Heart left ventricle (tissue), 16 donors: ENCODE measurements around the gene PSTPIP1. TPM values are rescaled to one million over a fixed set of nuclear protein-coding genes. Genes with fewer than 3 reads are reported as not detected.

Experiments used
- ATAC-seq, 4 donors: fragments of 200-7000 bp; cut with Tn5 transposase; one replicate each; pipeline ENCODE4 v1.9.1; 2020 to 2022; ENCODE audit warnings: moderate library complexity in 4 of 4, mild to moderate bottlenecking in 3 of 4, moderate number of reproducible peaks in 1 of 4
- DNase-seq, 5 donors: peaks; one replicate each; pipeline ENCODE4 v3.0.0-alpha.2; 2020
- H3K27ac ChIP-seq, 12 donors: fragments of 200-600 bp; sonication (generic) in 4 of 12; one replicate each; pipeline versions ENCODE4 v1.5.0 to v1.8.0; 2016 to 2022; ENCODE audit warnings: mild to moderate bottlenecking in 2 of 12
- H3K27me3 ChIP-seq, 9 donors: fragments of 200-600 bp; sonication (generic) in 2 of 9; one replicate each; pipeline versions ENCODE4 v1.5.1 to v1.8.0; 2016 to 2022; ENCODE audit warnings: mild to moderate bottlenecking in 3 of 9
- H3K36me3 ChIP-seq, 9 donors: fragments of 200-600 bp; sonication (generic) in 2 of 9; one replicate each; pipeline versions ENCODE4 v1.5.0 to v1.8.0; 2018 to 2022; ENCODE audit warnings: mild to moderate bottlenecking in 2 of 9
- H3K4me1 ChIP-seq, 12 donors: fragments of 200-600 bp; sonication (generic) in 4 of 12; one replicate each; pipeline versions ENCODE4 v1.5.0 to v1.8.0; 2016 to 2022; ENCODE audit warnings: mild to moderate bottlenecking in 3 of 12
- H3K4me3 ChIP-seq, 12 donors: fragments of 200-600 bp; sonication (generic) in 4 of 12; one replicate each; pipeline versions ENCODE4 v1.5.0 to v1.8.0; 2017 to 2022; ENCODE audit warnings: mild to moderate bottlenecking in 9 of 12, moderate library complexity in 4 of 12
- H3K9me3 ChIP-seq, 12 donors: fragments of 200-600 bp; sonication (generic) in 4 of 12; one replicate each; pipeline versions ENCODE4 v1.5.0 to v1.8.0; 2016 to 2022; ENCODE audit warnings: mild to moderate bottlenecking in 1 of 12
- CTCF ChIP-seq, 12 donors: fragments of 200-600 bp; sonication (generic) in 4 of 12; IDR thresholded peaks; one replicate each; pipeline versions ENCODE4 v1.5.0 to v1.8.0; 2018 to 2022; ENCODE audit warnings: antibody characterized with exemption in 12 of 12, mild to moderate bottlenecking in 5 of 12
- POLR2A ChIP-seq, 2 donors: fragments of 450-650 bp; IDR thresholded peaks; one replicate each; pipeline ENCODE4 v1.6.1; 2017; ENCODE audit warnings: antibody characterized with exemption in 2 of 2, mild to moderate bottlenecking in 2 of 2, moderate library complexity in 2 of 2
- WGBS, 4 donors: extraction: QIAGEN DNeasy Blood & Tissue Kit in 2 of 4; methylation state at CpG; one replicate each; pipeline versions ENCODE4 v1.1.5 to v1.1.7; 2013 to 2018; 5-methylcytosine and 5-hydroxymethylcytosine counted together
- intact Hi-C, 10 donors: fragments of 100-400 bp; cut with DNase I; formaldehyde crosslinking; loops; one replicate each; pipeline versions ENCODE4 v1.11.1 to v1.14.2; 2022
- polyA plus RNA-seq, 2 donors: library from polyadenylated mRNA; stranded (reverse); fragments of 200-250 nt; gene quantifications; one replicate each; pipeline ENCODE4 v1.2.3, GENCODE V29; 2013
- total RNA-seq, 9 donors: library from RNA; depleted of rRNA in 2 of 9; stranded (reverse); fragments of >200 nt in 2 of 9; fragmentation: NEBNext Ultra II Directional in 3 of 9; extraction: Animal tissue kit (Norgen Biotek cat#: 25700) in 3 of 9; gene quantifications; one replicate each; pipeline versions ENCODE4 v1.1.0 to v1.2.4, GENCODE V29; 2016 to 2023
- donor health status: ischemic (EF 13 %, LVEDD 7.1; RV severe dilation, severe dysfunction).
- donor health status: healthy with polysubstance abuse.
- donor health status: DM: no; HTN: yes; CAD: no.
- donor health status: DM: no; HTN: no; CAD: no.
- donor health status: ischemic (EF 25% LVEDD 6.9; RV normal size, moderate dysfunction).
- donor health status: ischemic (EF 25% LVEDD 5.7; RV mildly dilated, moderate dysfunction).
- donor health status: healthy.
- donor health status: DM: yes; HTN: yes; CAD: no.
- donor health status: ischemic (EF 35%, LVEDD 5.7; RV mildly dilated, moderate dysfunction).
- donor health status: nonischemic (EF 11% LVEDD 7.7; RV severe dilation, severe dysfunction).
- donor health status: DM: yes; HTN: yes; CAD: no.
- donor health status: PGD.
- donor health status: ischemic (EF 29% LVEDD 5.4; RV normal size, mild dysfunction).
- donor health status: nonischemic (EF 23%, LVEDD 6.1; RV moderate dilation, normal function).

Gene PSTPIP1
- total and polyA plus RNA-seq, 11 donors = 1.3 to 17.2 (median 2.9) TPM

- peaks cover 0 to 78% (median 0%) of the 10 kb centered on the region in 12 donors for H3K4me1 ChIP-seq
- H3K27me3 ChIP-seq = no peaks in the 10 kb centered on the region
- DNase-seq (peak in 1 of 5 donors; percentile 3), ATAC-seq (no peak)
- 78 to 83% (median 82%) methylated on average over 7 of the region's 7 CpGs for WGBS, 4 donors
- TF ChIP-seq CTCF (IDR thresholded peaks at IDR 0.05) (no peak), POLR2A (IDR thresholded peaks at IDR 0.05) (no peak)
- H3K4me3 ChIP-seq = peak overlapping the region in 1 of 12 donors; percentile 13
- no peaks in the 10 kb centered on the region for H3K9me3 ChIP-seq
- H3K36me3 ChIP-seq = no peaks in the 10 kb centered on the region
- H3K27ac ChIP-seq = peak overlapping the region in 2 of 12 donors; percentile 24 to 89
- intact Hi-C loops = no loop called here
Observed at GRCh38 chr15:77002436-77002835, 7.5 kb downstream of the PSTPIP1 start.

GRCh38 chr15:77002954-77003912, 8.3 kb downstream of the PSTPIP1 start:
- peaks cover 0 to 70% (median 0%) of the 10 kb centered on the region in 12 donors for H3K4me1 ChIP-seq
- 80 to 85% (median 82%) methylated on average over 16 of the region's 16 CpGs for WGBS, 4 donors
- intact Hi-C loops = no loop called here
- DNase-seq = peak in 4 of 5 donors; percentile 55 to 72 (median 61)
- no peaks in the 10 kb centered on the region for H3K27me3 ChIP-seq
- peak overlapping the region in 1 of 12 donors; percentile 15 for H3K4me3 ChIP-seq
- no peaks in the 10 kb centered on the region for H3K36me3 ChIP-seq
- no peaks in the 10 kb centered on the region for H3K9me3 ChIP-seq
- ATAC-seq = peak; percentile 49 to 83 (median 76)
- peak overlapping the region in 4 of 12 donors; percentile 13 to 89 (median 46) for H3K27ac ChIP-seq
- TF ChIP-seq CTCF (IDR thresholded peaks at IDR 0.05) (no peak), POLR2A (IDR thresholded peaks at IDR 0.05) (no peak)

GRCh38 chr15:77004189-77004588, 9.3 kb downstream of the PSTPIP1 start:
- TF ChIP-seq CTCF (IDR thresholded peaks at IDR 0.05) = no peak
- TF ChIP-seq POLR2A (IDR thresholded peaks at IDR 0.05) = no peak
- DNase-seq (peak; percentile 68 to 81 (median 78)), ATAC-seq (peak; percentile 69 to 85 (median 75))
- H3K9me3 ChIP-seq = no peaks in the 10 kb centered on the region
- WGBS, 4 donors = 72 to 80% (median 76%) methylated on average over 4 of the region's 4 CpGs
- peaks cover 0 to 62% (median 0%) of the 10 kb centered on the region in 12 donors for H3K4me1 ChIP-seq
- intact Hi-C loops = no loop called here
- no peaks in the 10 kb centered on the region for H3K36me3 ChIP-seq
- no peaks in the 10 kb centered on the region for H3K27me3 ChIP-seq
- H3K4me3 ChIP-seq = no peak overlapping the region
- H3K27ac ChIP-seq = peak overlapping the region in 3 of 12 donors; percentile 13 to 89 (median 64)

GRCh38 chr15:77009176-77009575, 14.2 kb downstream of the PSTPIP1 start:
- H3K4me3 ChIP-seq = no peak overlapping the region
- 86 to 94% (median 89%) methylated on average over 4 to 6 of the region's 6 CpGs for WGBS, 4 donors
- no peak for ATAC-seq

More at GRCh38 chr15:77009176-77009575, 14.2 kb downstream of the PSTPIP1 start:
- Histone ChIP-seq H3K27me3 (no peaks in the 10 kb centered on the region), H3K9me3 (no peaks in the 10 kb centered on the region), H3K27ac (no peak overlapping the region), H3K36me3 (no peaks in the 10 kb centered on the region), H3K4me1 (peaks cover 0 to 47% (median 0%) of the 10 kb centered on the region in 12 donors)
- TF ChIP-seq POLR2A (IDR thresholded peaks at IDR 0.05) (no peak), CTCF (IDR thresholded peaks at IDR 0.05) (no peak)
- intact Hi-C loops = no loop called here
- peak in 1 of 5 donors; percentile 28 for DNase-seq
